HCT116 (cell line): Measurements from ENCODE around the gene HPCAL1. TPM values are rescaled to one million over a fixed set of nuclear protein-coding genes. Genes with fewer than 3 reads are reported as not detected.

Experiments
- ATAC-seq: fragments of 200-7000 bp; cut with Tn5 transposase; 2 replicates; pipeline ENCODE4 v1.9.1; 2020; ENCODE audit warnings: mild to moderate bottlenecking, moderate library complexity
- BruUV-seq: library from RNA; stranded (reverse); fragments of 400-500 nt; replicated peaks from 2 replicates; lab custom pipeline; 2021; lab: Mats Ljungman, UMichigan
- CTCF ChIA-PET: fragments of 300-600 bp; sonication (Branson Sonifier 250); formaldehyde crosslinking; loops from one replicate; lab custom pipeline; 2021; ENCODE audit warnings: antibody characterized with exemption; lab: Charles Lee
- POLR2A ChIA-PET: fragments of 300-600, 350-600 bp; sonication (Branson Sonifier 250); formaldehyde crosslinking; loops from one replicate; lab custom pipeline; 2021; ENCODE audit warnings: antibody characterized with exemption; lab: Charles Lee
- RAD21 ChIA-PET, 2 experiments: fragments of 300-600 bp; sonication (Branson Sonifier 250); formaldehyde crosslinking; loops; one replicate each; lab custom pipeline; 2023; ENCODE audit warnings: low total read pairs in 2 of 2; ENCODE audit not compliant: uncharacterized antibody in 2 of 2, unreplicated experiment in 2 of 2, low non-redundant PET in 1 of 2; lab: Charles Lee
- DNase-seq: peaks from one replicate; pipeline ENCODE4 v3.0.0-alpha.2; 2010; ENCODE audit warnings: low read depth, low spot score
- H2AFZ ChIP-seq: fragments of 200-600 bp; shearing (Covaris generic), sonication (generic); 2 replicates; pipeline ENCODE4 v1.6.1; 2017; ENCODE audit warnings: low read depth, mixed run types, mixed read lengths, antibody characterized with exemption, low read length; ENCODE audit not compliant: poor library complexity, severe bottlenecking
- H3K27ac ChIP-seq: 2 replicates; pipeline ENCODE4 v1.5.1; 2012; ENCODE audit warnings: low read depth, low read length
- H3K27me3 ChIP-seq: fragments of 200-600 bp; sonication (generic); 2 replicates; pipeline ENCODE4 v1.6.1; 2016; ENCODE audit warnings: mixed run types, low read length, mixed read lengths; ENCODE audit not compliant: insufficient read depth
- H3K36me3 ChIP-seq, 2 experiments: fragments of 200-500 bp in 1 of 2; fragments of 200-600 bp in 1 of 2; sonication (Bioruptor generic) in 1 of 2; sonication (generic) in 1 of 2; 2 replicates each; pipeline versions ENCODE4 v1.5.1 to v1.6.1; 2014 to 2016; ENCODE audit warnings: low read length in 2 of 2, inconsistent platforms in 1 of 2, mixed read lengths in 1 of 2, mixed run types in 1 of 2; ENCODE audit not compliant: insufficient read depth in 2 of 2, control insufficient read depth in 1 of 2
- H3K4me1 ChIP-seq, 2 experiments: fragments of 200-600 bp in 1 of 2; sonication (generic) in 1 of 2; 2 replicates each; pipeline versions ENCODE4 v1.5.1 to v1.6.1; 2012 to 2017; ENCODE audit warnings: low read length in 2 of 2, inconsistent platforms in 1 of 2, mild to moderate bottlenecking in 1 of 2, mixed read lengths in 1 of 2, mixed run types in 1 of 2, moderate library complexity in 1 of 2; ENCODE audit not compliant: insufficient read depth in 2 of 2, control insufficient read depth in 1 of 2
- H3K4me2 ChIP-seq: fragments of 200-600 bp; sonication (generic); 2 replicates; pipeline ENCODE4 v1.6.1; 2017; ENCODE audit warnings: mixed run types, low read length, mixed read lengths
- H3K4me3 ChIP-seq, 2 experiments: fragments of 200-600 bp in 1 of 2; sonication (generic) in 1 of 2; replicated peaks in 1 of 2; 2 replicates each; pipeline ENCODE4 v1.5.1; 2011 to 2016; ENCODE audit warnings: low read length in 2 of 2, control low read depth in 1 of 2, low read depth in 1 of 2, mild to moderate bottlenecking in 1 of 2, mixed read lengths in 1 of 2, mixed run types in 1 of 2
- H3K79me2 ChIP-seq: fragments of 200-600 bp; sonication (generic); 2 replicates; pipeline ENCODE4 v1.6.1; 2017; ENCODE audit warnings: mild to moderate bottlenecking, mixed run types, low read length, moderate library complexity, mixed read lengths; ENCODE audit not compliant: insufficient read depth
- H3K9ac ChIP-seq: fragments of 200-600 bp; sonication (generic); 2 replicates; pipeline ENCODE4 v1.6.1; 2016; ENCODE audit warnings: low read length, mixed read lengths
- H3K9me2 ChIP-seq: fragments of 200-600 bp; sonication (generic), shearing (Covaris generic); 2 replicates; pipeline ENCODE4 v1.6.1; 2017; ENCODE audit warnings: mixed run types, mild to moderate bottlenecking, moderate library complexity; ENCODE audit not compliant: insufficient read depth
- H3K9me3 ChIP-seq, 2 experiments: fragments of 200-500 bp in 1 of 2; fragments of 200-600 bp in 1 of 2; sonication (Bioruptor generic) in 1 of 2; sonication (generic) in 1 of 2; 2 replicates each; pipeline ENCODE4 v1.6.1; 2014 to 2017; ENCODE audit warnings: low read length in 2 of 2, mixed read lengths in 2 of 2, inconsistent platforms in 1 of 2, low read depth in 1 of 2, mild to moderate bottlenecking in 1 of 2, mixed run types in 1 of 2, moderate library complexity in 1 of 2; ENCODE audit not compliant: control insufficient read depth in 1 of 2, insufficient read depth in 1 of 2
- H4K20me1 ChIP-seq: fragments of 200-600 bp; sonication (generic), shearing (Covaris generic); 2 replicates; pipeline ENCODE4 v1.6.1; 2017; ENCODE audit warnings: mixed run types, mild to moderate bottlenecking, moderate library complexity; ENCODE audit not compliant: insufficient read depth
- CEBPB ChIP-seq: IDR thresholded peaks from 2 replicates; pipeline ENCODE4 v1.6.1; 2012; ENCODE audit warnings: low read depth
- EGR1 ChIP-seq: IDR thresholded peaks from 2 replicates; pipeline ENCODE4 v1.6.1; 2012; ENCODE audit warnings: low read depth
- EZH2phosphoT487 ChIP-seq: fragments of 200-600 bp; IDR thresholded peaks from 2 replicates; pipeline ENCODE4 v1.6.1; 2018; ENCODE audit warnings: antibody characterized with exemption, borderline replicate concordance
- JUND ChIP-seq: IDR thresholded peaks from 2 replicates; pipeline ENCODE4 v1.6.1; 2012
- POLR2A ChIP-seq: IDR thresholded peaks from 2 replicates; pipeline ENCODE4 v1.7.0; 2011; ENCODE audit warnings: borderline replicate concordance; ENCODE audit not compliant: insufficient read depth, insufficient read length; ENCODE audit errors: extremely low read depth
- POLR2AphosphoS5 ChIP-seq: IDR thresholded peaks from 2 replicates; pipeline ENCODE4 v1.6.1; 2011; ENCODE audit warnings: mild to moderate bottlenecking, low read depth, low read length, moderate library complexity
- RAD21 ChIP-seq: IDR thresholded peaks from 2 replicates; pipeline ENCODE4 v1.6.1; 2012; ENCODE audit warnings: low read depth, mild to moderate bottlenecking
- SP1 ChIP-seq: IDR thresholded peaks from 2 replicates; pipeline ENCODE4 v1.6.1; 2012; ENCODE audit warnings: low read depth
- SRF ChIP-seq: IDR thresholded peaks from 2 replicates; pipeline ENCODE4 v1.6.1; 2012; ENCODE audit warnings: low read depth
- TCF7L2 ChIP-seq: IDR thresholded peaks from 2 replicates; pipeline ENCODE4 v1.7.0; 2011; ENCODE audit warnings: borderline replicate concordance, inconsistent platforms; ENCODE audit not compliant: insufficient read depth, insufficient read length; ENCODE audit errors: extremely low read depth
- YY1 ChIP-seq: IDR thresholded peaks from 2 replicates; pipeline ENCODE4 v1.6.1; 2011; ENCODE audit warnings: low read length, low read depth, moderate library complexity, mild to moderate bottlenecking; ENCODE audit not compliant: insufficient replicate concordance; ENCODE audit errors: extremely low read depth
- ZFX ChIP-seq: fragments of 450-650 bp; IDR thresholded peaks from 2 replicates; pipeline ENCODE4 v1.6.1; 2017
- ZNF274 ChIP-seq: fragments of 200-500 bp; sonication (Bioruptor generic); IDR thresholded peaks from 2 replicates; pipeline ENCODE4 v1.6.1; 2014; ENCODE audit warnings: mild to moderate bottlenecking, low read depth, low read length, inconsistent platforms
- intact Hi-C: fragments of 100-400 bp; cut with micrococcal nuclease; formaldehyde crosslinking; loops from 2 replicates; pipeline ENCODE4 v1.10.0; 2022
- total RNA-seq: library from RNA; stranded (reverse); gene quantifications from one replicate; pipeline ENCODE4 v1.2.1, GENCODE V29; 2021; ENCODE audit not compliant: unreplicated experiment
- TF ChIP-seq, protein P1 (sequence below), 3 experiments: fragments of 200-600 bp in 1 of 3; sonication (generic) in 1 of 3; IDR thresholded peaks in 2 of 3; conservative IDR thresholded peaks in 1 of 3; 2 replicates each; pipeline ENCODE4 v1.5.1; 2012 to 2017; ENCODE audit warnings: low read depth in 2 of 3, low read length in 2 of 3, antibody characterized with exemption in 1 of 3, borderline replicate concordance in 1 of 3, control low read depth in 1 of 3, mild to moderate bottlenecking in 1 of 3, mixed read lengths in 1 of 3, mixed run types in 1 of 3, moderate library complexity in 1 of 3; ENCODE audit not compliant: insufficient read depth in 1 of 3
- TF ChIP-seq, protein P2 (sequence below): IDR thresholded peaks from 2 replicates; pipeline ENCODE4 v1.6.1; 2012; ENCODE audit warnings: low read depth
- TF ChIP-seq, protein P3 (sequence below): IDR thresholded peaks from 2 replicates; pipeline ENCODE4 v1.6.1; 2011; ENCODE audit warnings: mild to moderate bottlenecking, low read length, moderate library complexity; ENCODE audit not compliant: insufficient replicate concordance; ENCODE audit errors: extremely low read depth
- TF ChIP-seq, protein P4 (sequence below): IDR thresholded peaks from 2 replicates; pipeline ENCODE4 v1.6.1; 2012
- TF ChIP-seq, protein P5 (sequence below): IDR thresholded peaks from 2 replicates; pipeline ENCODE4 v1.6.1; 2012

HPCAL1 gene
- total RNA-seq, 1 experiment from 2014 or later, result 111 TPM

DNA sequence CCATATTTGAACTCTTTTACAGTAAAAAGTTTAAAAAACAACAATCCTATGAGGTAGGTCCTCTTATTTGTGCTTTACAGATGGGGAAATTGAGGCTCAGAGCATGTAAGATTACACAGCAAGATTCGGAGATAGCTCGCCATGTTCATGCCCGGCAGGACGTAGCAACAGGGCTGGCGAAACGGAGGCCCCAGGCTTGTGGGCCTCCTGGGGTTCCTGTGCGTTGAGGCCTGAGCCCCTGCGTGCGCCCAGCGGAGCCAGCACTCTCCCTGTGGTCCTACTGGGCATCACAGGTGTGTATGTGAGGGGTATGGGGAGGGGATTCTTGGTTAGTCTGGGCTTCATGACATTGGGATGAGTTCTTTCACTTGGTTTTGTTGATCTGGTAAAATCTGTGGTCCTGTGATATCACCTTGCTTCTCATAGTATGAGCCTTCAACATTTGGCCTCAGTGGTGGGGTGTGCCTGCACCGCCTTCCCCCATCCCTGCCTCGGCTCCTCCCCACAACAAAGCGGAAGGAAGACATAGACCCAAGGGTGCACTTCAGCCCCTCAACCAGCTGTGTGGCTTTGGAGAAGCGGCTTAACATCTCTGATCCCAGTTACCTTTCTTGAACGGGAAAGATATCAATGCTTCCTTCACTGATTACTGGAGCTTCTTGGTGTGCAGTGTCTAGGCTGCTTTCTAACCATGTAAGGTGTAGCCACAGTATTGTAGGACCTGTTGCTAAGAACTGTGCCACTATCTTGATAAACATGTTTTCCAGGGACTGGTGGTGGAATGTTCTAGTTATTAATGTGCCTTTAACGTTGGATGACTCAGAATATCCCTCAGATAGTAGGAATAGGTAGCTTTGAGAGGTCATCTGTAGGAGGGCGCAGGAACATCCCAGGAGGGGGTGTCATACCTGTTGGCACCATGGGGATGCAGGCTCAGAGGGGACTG lies 37.2 kb downstream of the HPCAL1 start:
- peaks cover 95% of the 10 kb centered on the region for H3K79me2 ChIP-seq
- CTCF ChIA-PET, result no interaction called here
- TF ChIP-seq EGR1 (no peak), TCF7L2 (no peak), POLR2AphosphoS5 (no peak), JUND (no peak), RAD21 (no peak), EZH2phosphoT487 (no peak), SP1 (no peak), YY1 (no peak), SRF (no peak), ZFX (no peak), POLR2A (no peak), ZNF274 (no peak), CEBPB (no peak)
- TF ChIP-seq, protein P1, sequence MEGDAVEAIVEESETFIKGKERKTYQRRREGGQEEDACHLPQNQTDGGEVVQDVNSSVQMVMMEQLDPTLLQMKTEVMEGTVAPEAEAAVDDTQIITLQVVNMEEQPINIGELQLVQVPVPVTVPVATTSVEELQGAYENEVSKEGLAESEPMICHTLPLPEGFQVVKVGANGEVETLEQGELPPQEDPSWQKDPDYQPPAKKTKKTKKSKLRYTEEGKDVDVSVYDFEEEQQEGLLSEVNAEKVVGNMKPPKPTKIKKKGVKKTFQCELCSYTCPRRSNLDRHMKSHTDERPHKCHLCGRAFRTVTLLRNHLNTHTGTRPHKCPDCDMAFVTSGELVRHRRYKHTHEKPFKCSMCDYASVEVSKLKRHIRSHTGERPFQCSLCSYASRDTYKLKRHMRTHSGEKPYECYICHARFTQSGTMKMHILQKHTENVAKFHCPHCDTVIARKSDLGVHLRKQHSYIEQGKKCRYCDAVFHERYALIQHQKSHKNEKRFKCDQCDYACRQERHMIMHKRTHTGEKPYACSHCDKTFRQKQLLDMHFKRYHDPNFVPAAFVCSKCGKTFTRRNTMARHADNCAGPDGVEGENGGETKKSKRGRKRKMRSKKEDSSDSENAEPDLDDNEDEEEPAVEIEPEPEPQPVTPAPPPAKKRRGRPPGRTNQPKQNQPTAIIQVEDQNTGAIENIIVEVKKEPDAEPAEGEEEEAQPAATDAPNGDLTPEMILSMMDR (IDR thresholded peaks at IDR 0.05 in 2 of 3, conservative IDR thresholded peaks at IDR 0.05 in 1 of 3; ENCODE audit: borderline replicate concordance in 1 of 3, insufficient read depth in 1 of 3, low read depth in 2 of 3, low read length in 2 of 3), result no peak
- TF ChIP-seq, protein P2, sequence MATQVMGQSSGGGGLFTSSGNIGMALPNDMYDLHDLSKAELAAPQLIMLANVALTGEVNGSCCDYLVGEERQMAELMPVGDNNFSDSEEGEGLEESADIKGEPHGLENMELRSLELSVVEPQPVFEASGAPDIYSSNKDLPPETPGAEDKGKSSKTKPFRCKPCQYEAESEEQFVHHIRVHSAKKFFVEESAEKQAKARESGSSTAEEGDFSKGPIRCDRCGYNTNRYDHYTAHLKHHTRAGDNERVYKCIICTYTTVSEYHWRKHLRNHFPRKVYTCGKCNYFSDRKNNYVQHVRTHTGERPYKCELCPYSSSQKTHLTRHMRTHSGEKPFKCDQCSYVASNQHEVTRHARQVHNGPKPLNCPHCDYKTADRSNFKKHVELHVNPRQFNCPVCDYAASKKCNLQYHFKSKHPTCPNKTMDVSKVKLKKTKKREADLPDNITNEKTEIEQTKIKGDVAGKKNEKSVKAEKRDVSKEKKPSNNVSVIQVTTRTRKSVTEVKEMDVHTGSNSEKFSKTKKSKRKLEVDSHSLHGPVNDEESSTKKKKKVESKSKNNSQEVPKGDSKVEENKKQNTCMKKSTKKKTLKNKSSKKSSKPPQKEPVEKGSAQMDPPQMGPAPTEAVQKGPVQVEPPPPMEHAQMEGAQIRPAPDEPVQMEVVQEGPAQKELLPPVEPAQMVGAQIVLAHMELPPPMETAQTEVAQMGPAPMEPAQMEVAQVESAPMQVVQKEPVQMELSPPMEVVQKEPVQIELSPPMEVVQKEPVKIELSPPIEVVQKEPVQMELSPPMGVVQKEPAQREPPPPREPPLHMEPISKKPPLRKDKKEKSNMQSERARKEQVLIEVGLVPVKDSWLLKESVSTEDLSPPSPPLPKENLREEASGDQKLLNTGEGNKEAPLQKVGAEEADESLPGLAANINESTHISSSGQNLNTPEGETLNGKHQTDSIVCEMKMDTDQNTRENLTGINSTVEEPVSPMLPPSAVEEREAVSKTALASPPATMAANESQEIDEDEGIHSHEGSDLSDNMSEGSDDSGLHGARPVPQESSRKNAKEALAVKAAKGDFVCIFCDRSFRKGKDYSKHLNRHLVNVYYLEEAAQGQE, result no peak
- TF ChIP-seq, protein P3, sequence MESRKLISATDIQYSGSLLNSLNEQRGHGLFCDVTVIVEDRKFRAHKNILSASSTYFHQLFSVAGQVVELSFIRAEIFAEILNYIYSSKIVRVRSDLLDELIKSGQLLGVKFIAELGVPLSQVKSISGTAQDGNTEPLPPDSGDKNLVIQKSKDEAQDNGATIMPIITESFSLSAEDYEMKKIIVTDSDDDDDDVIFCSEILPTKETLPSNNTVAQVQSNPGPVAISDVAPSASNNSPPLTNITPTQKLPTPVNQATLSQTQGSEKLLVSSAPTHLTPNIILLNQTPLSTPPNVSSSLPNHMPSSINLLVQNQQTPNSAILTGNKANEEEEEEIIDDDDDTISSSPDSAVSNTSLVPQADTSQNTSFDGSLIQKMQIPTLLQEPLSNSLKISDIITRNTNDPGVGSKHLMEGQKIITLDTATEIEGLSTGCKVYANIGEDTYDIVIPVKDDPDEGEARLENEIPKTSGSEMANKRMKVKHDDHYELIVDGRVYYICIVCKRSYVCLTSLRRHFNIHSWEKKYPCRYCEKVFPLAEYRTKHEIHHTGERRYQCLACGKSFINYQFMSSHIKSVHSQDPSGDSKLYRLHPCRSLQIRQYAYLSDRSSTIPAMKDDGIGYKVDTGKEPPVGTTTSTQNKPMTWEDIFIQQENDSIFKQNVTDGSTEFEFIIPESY, result no peak
- TF ChIP-seq, protein P4, sequence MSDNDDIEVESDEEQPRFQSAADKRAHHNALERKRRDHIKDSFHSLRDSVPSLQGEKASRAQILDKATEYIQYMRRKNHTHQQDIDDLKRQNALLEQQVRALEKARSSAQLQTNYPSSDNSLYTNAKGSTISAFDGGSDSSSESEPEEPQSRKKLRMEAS, result no peak
- TF ChIP-seq, protein P5, sequence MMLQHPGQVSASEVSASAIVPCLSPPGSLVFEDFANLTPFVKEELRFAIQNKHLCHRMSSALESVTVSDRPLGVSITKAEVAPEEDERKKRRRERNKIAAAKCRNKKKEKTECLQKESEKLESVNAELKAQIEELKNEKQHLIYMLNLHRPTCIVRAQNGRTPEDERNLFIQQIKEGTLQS, result no peak

More for the DNA sequence above, 37.2 kb downstream of the HPCAL1 start:
- Histone ChIP-seq H3K4me1 (peaks cover 6 to 30% of the 10 kb centered on the region in 2 experiments), H3K4me3 (no peak overlapping the region), H3K9me2 (no peaks in the 10 kb centered on the region), H3K27me3 (no peaks in the 10 kb centered on the region), H3K4me2 (peak overlapping the region; percentile 21), H3K9me3 (0 out of 4 replicates have a peak, but pooled peaks cover 0 to 5% of the 10 kb centered on the region in 2 experiments), H2AFZ (no peak overlapping the region), H3K27ac (no peak overlapping the region), H4K20me1 (no peaks in the 10 kb centered on the region), H3K9ac (no peak overlapping the region), H3K36me3 (peaks cover 0 to 7% of the 10 kb centered on the region in 2 experiments; a peak in 1 of 4 replicates)
- RAD21 ChIA-PET, result no interaction called here
- POLR2A ChIA-PET, result no interaction called here
- intact Hi-C loops, result no loop called here
- no TSS peak for BruUV-seq
- no peak for DNase-seq
- ATAC-seq, result peak; percentile 39
